ENCODE data around the gene FBXL7. TPM values are rescaled to one million over a fixed set of nuclear protein-coding genes. Genes with fewer than 3 reads are reported as not detected.
A peak's percentile ranks its signal among the peaks of the same experiment; 100 is the strongest.

The FBXL7 gene
- total and polyA plus RNA-seq, 2 of the 8 experiments (the other 6 are each of a cell fraction or from before 2014, with no cell fraction given), result 17.7 to 17.8 TPM

DNA sequence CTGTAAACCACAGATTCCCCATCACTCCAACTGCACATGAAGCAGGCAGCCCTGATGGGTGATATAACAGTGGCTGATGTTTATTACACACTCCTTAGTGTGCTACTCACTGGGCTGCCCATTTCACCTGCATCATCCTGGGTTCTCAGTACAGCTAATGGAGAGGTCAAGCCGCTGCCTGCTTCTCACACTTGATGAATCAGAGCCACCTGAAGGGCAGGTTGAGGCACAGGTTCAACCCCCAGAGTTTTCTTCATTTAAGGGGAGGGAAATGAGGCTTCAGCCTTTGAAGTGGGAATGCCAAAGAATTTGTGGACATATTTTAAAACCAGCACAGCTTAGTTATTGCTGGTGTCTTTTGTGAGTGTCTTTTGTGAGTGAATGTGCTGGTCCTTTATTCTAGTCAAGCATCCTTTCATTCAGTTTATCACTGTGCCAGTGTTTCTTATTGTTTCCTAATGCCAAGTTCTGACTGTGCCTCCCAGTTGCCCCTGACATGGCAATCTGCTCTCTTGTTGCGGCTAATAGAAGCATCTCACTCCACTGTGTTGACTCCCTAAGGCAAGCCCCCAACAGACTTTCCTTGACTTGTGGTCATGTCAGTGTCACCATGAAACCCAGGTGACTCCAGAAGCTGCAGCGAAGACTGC lies 109.2 kb downstream of the FBXL7 start:
- peak overlapping the region; percentile 29; the same call in 1 of the 2 replicates for H2AK5ac ChIP-seq (ENCODE audit: low read depth, low read length)
- no peaks in the 10 kb centered on the region; a peak in 1 of 8 replicates for H3K36me3 ChIP-seq (ENCODE audit: control insufficient read depth in 2 of 4, insufficient read depth in 4 of 4, low read length in 3 of 4)
- H2AFZ ChIP-seq (ENCODE audit: low read length), result no peak overlapping the region
- H4K8ac ChIP-seq (ENCODE audit: extremely low read depth, insufficient read depth, low read length), result no peak overlapping the region
- no peak overlapping the region for H3K4ac ChIP-seq (replicated peaks; ENCODE audit: insufficient read length, low read depth, low read length)
- no peak overlapping the region for H4K5ac ChIP-seq (ENCODE audit: insufficient read length, low read depth, low read length)
- H3K79me2 ChIP-seq (ENCODE audit: control insufficient read depth in 1 of 2, insufficient read depth in 2 of 2, low read length in 2 of 2), result peaks cover 0 to 15% of the 10 kb centered on the region in 2 experiments; a peak in 3 of 4 replicates
- H2BK20ac ChIP-seq (ENCODE audit: low read length), result no peak overlapping the region
- ChIA-PET POLR2A (ENCODE audit: partially characterized antibody) (no interaction called here), CTCF (ENCODE audit: partially characterized antibody) (interaction anchor here (5.5 kb wide), 1 partner anchor 11 kb away, joined by 32 read pairs; no protein-coding TSS in a partner anchor)
- H2BK15ac ChIP-seq (ENCODE audit: low read length), result no peak overlapping the region
- no peak overlapping the region for H3K27ac ChIP-seq (ENCODE audit: low read depth, low read length)
- peak overlapping the region; percentile 7; the same call in 1 of the 2 replicates for H2BK5ac ChIP-seq (ENCODE audit: low read depth, low read length)
- no peaks in the 10 kb centered on the region for H3K9me3 ChIP-seq (ENCODE audit: insufficient read depth in 2 of 2, low read depth in 1 of 2, low read length in 1 of 2)
- no peak overlapping the region for H3K9ac ChIP-seq (replicated peaks in 1 of 4; ENCODE audit: extremely low read depth in 1 of 4, low read depth in 3 of 4, low read length in 3 of 4)
- no peak overlapping the region for H2BK120ac ChIP-seq (replicated peaks; ENCODE audit: low read depth, low read length)
- H4K20me1 ChIP-seq (replicated peaks in 1 of 2; ENCODE audit: control insufficient read depth in 1 of 2, insufficient read depth in 2 of 2, low read length in 2 of 2), result no peaks in the 10 kb centered on the region
- FAIRE-seq (no peak), DNase-seq (ENCODE audit: low read depth in 1 of 2, low spot score in 2 of 2) (no peak)
- no peak overlapping the region for H3K56ac ChIP-seq (replicated peaks; ENCODE audit: insufficient read length, low read depth, low read length)
- TF ChIP-seq NRF1 (IDR thresholded peaks at IDR 0.05; ENCODE audit: low read depth, low read length) (no peak), BCL11A (IDR thresholded peaks at IDR 0.05; ENCODE audit: low read depth in 2 of 2, low read length in 2 of 2) (no peak), SIX5 (IDR thresholded peaks at IDR 0.05; ENCODE audit: low read depth, low read length) (no peak), CREB1 (IDR thresholded peaks at IDR 0.05) (no peak), FOSL1 (IDR thresholded peaks at IDR 0.05; ENCODE audit: insufficient read depth, low read depth, low read length) (no peak), EP300 (IDR thresholded peaks at IDR 0.05; ENCODE audit: borderline replicate concordance in 1 of 2, low read depth in 2 of 2, low read length in 2 of 2) (no peak), JUND (IDR thresholded peaks at IDR 0.05; ENCODE audit: low read length) (no peak)
- TF ChIP-seq, protein P1, sequence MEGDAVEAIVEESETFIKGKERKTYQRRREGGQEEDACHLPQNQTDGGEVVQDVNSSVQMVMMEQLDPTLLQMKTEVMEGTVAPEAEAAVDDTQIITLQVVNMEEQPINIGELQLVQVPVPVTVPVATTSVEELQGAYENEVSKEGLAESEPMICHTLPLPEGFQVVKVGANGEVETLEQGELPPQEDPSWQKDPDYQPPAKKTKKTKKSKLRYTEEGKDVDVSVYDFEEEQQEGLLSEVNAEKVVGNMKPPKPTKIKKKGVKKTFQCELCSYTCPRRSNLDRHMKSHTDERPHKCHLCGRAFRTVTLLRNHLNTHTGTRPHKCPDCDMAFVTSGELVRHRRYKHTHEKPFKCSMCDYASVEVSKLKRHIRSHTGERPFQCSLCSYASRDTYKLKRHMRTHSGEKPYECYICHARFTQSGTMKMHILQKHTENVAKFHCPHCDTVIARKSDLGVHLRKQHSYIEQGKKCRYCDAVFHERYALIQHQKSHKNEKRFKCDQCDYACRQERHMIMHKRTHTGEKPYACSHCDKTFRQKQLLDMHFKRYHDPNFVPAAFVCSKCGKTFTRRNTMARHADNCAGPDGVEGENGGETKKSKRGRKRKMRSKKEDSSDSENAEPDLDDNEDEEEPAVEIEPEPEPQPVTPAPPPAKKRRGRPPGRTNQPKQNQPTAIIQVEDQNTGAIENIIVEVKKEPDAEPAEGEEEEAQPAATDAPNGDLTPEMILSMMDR (IDR thresholded peaks at IDR 0.05; ENCODE audit: control extremely low read depth in 1 of 3, insufficient read depth in 1 of 3, low read depth in 1 of 3, low read length in 3 of 3), result no peak
- TF ChIP-seq, protein P2, sequence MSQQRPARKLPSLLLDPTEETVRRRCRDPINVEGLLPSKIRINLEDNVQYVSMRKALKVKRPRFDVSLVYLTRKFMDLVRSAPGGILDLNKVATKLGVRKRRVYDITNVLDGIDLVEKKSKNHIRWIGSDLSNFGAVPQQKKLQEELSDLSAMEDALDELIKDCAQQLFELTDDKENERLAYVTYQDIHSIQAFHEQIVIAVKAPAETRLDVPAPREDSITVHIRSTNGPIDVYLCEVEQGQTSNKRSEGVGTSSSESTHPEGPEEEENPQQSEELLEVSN (IDR thresholded peaks at IDR 0.05), result no peak
- H2BK12ac ChIP-seq (ENCODE audit: low read depth, low read length), result no peak overlapping the region
- H3K23me2 ChIP-seq (ENCODE audit: low read depth, low read length), result no peaks in the 10 kb centered on the region
- H3K18ac ChIP-seq (ENCODE audit: extremely low read depth, low read length), result 0 out of 2 replicates have a peak overlapping the region, but pooled peaks have one; percentile 21
- no peaks in the 10 kb centered on the region; a peak in 1 of 7 replicates for H3K4me1 ChIP-seq (replicated peaks in 1 of 4; ENCODE audit: control insufficient read depth in 3 of 4, insufficient read depth in 4 of 4, low read length in 3 of 4)
- no peak overlapping the region for H3K23ac ChIP-seq (ENCODE audit: insufficient read length)
- peaks cover 3% of the 10 kb centered on the region for H3K79me1 ChIP-seq (ENCODE audit: low read depth, low read length)
- no peak overlapping the region for H3K4me2 ChIP-seq (ENCODE audit: insufficient read depth in 1 of 2, low read depth in 2 of 2, low read length in 2 of 2)
- WGBS, 2 experiments (ENCODE audit: extremely low coverage in 1 of 2, insufficient coverage in 1 of 2, insufficient read length in 1 of 2, insufficient replicate concordance in 2 of 2, low coverage in 1 of 2, low lambda C conversion rate in 2 of 2, missing lambda C conversion rate in 1 of 2), result 94% methylated on average over 3 of the region's 3 CpGs; no CpG with 5 or more reads in 1 of the 2 experiments
- H3K27me3 ChIP-seq (replicated peaks in 1 of 4; ENCODE audit: control insufficient read depth in 3 of 4, extremely low read depth in 1 of 4, insufficient read depth in 3 of 4, low read length in 3 of 4), result no peaks in the 10 kb centered on the region
- H3K14ac ChIP-seq (ENCODE audit: insufficient read length), result no peak overlapping the region
- peak overlapping the region; percentile 22 for H4K91ac ChIP-seq (replicated peaks; ENCODE audit: insufficient read length, low read length)
- H3K4me3 ChIP-seq (ENCODE audit: extremely low read depth in 1 of 4, insufficient read depth in 2 of 4, low read depth in 3 of 4, low read length in 4 of 4), result no peak overlapping the region

Data from H1 (cell line).